HG03039 (cell line): ENCODE measurements around the gene KASH5.
"Not testable (repeated sequence)": the region's sequence is repeated elsewhere in the genome, so short reads cannot be mapped to it uniquely, and the experiment has no call there.

Experiments used
- ATAC-seq: cut with Tn5 transposase; IDR thresholded peaks from one replicate; pipeline ENCODE4 v1.9.1; 2021; ENCODE audit warnings: mild to moderate bottlenecking, moderate library complexity; ENCODE audit not compliant: unreplicated experiment

KASH5 gene

GRCh38 chr19:49453013-49453756 lies 65.1 kb downstream of the KASH5 start, which contains the start of gene ALDH16A1:
ALDH16A1 (plus strand) TSS chr19:49453225; CDS start chr19:49453332, 107 bp downstream.
- ATAC-seq: peak; percentile 83

- ATAC-seq: no peak
Observed at GRCh38 chr19:49453757-49454240, 65.8 kb downstream of the KASH5 start.

GRCh38 chr19:49455773-49456172 lies 67.7 kb downstream of the KASH5 start:
- ATAC-seq: no peak

GRCh38 chr19:49456326-49456725 lies 68.3 kb downstream of the KASH5 start:
- ATAC-seq: no peak

GRCh38 chr19:49458567-49458903 lies 70.5 kb downstream of the KASH5 start:
- ATAC-seq: no peak

- ATAC-seq: no peak
Observed at GRCh38 chr19:49459388-49459787, 71.3 kb downstream of the KASH5 start.

- ATAC-seq: not testable (repeated sequence)
Observed at GRCh38 chr19:49461130-49461529, 73.1 kb downstream of the KASH5 start.

GRCh38 chr19:49461656-49462055 lies 73.6 kb downstream of the KASH5 start:
- no peak for ATAC-seq

- ATAC-seq: no peak
Observed at GRCh38 chr19:49462492-49462891, 74.4 kb downstream of the KASH5 start.

GRCh38 chr19:49463960-49464740 lies 76.1 kb downstream of the KASH5 start:
- ATAC-seq: no peak

GRCh38 chr19:49465371-49465770 lies 77.3 kb downstream of the KASH5 start:
- no peak for ATAC-seq
